ENCODE data around the gene DDAH1.

The DDAH1 gene

GRCh38 chr1:85313888-85314696, 150.9 kb downstream of the DDAH1 start:
- Histone ChIP-seq H3K27ac (ENCODE audit: insufficient read depth, low read depth, low read length, poor library complexity, severe bottlenecking) (no peak overlapping the region), H3K4me3 (ENCODE audit: insufficient read depth, low read depth, low read length) (no peak overlapping the region), H3K4me1 (ENCODE audit: control insufficient read depth, insufficient read depth, low read length) (no peaks in the 10 kb centered on the region), H3K27me3 (ENCODE audit: control insufficient read depth, insufficient read depth, low read length, poor library complexity, severe bottlenecking) (no peaks in the 10 kb centered on the region), H3K36me3 (ENCODE audit: control insufficient read depth, insufficient read depth, low read length) (no peaks in the 10 kb centered on the region), H3K9me3 (ENCODE audit: control insufficient read depth, low read length) (no peaks in the 10 kb centered on the region)
- 89 to 92% methylated on average over 3 of the region's 3 CpGs for WGBS, 2 experiments

DNA sequence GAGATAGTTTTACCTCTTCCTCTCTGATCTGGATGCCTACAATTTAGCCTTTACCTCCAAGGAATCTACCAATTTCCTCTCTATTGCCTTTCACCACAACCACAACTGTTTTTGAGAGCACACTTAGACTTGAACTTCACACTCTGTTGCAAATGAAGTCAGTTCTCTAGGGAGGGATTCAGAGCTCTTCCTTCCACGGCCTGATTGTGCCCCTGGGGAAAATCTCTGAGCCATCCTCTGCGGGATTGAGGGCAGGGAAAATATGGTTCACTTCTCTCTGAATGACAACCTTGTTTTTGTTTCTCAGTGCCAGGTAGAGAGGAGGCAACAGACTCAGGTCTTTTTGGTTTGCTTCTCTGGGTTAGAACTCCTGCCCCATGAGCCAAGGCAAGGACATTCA, 153.1 kb downstream of the DDAH1 start:
- 72 to 83% methylated on average over 2 of the region's 2 CpGs for WGBS, 2 experiments
- no peaks in the 10 kb centered on the region for H3K27me3 ChIP-seq (ENCODE audit: control insufficient read depth, insufficient read depth, low read length, poor library complexity, severe bottlenecking)
- H3K4me1 ChIP-seq (ENCODE audit: control insufficient read depth, insufficient read depth, low read length), result no peaks in the 10 kb centered on the region
- no peaks in the 10 kb centered on the region for H3K9me3 ChIP-seq (ENCODE audit: control insufficient read depth, low read length)
- H3K27ac ChIP-seq (ENCODE audit: insufficient read depth, low read depth, low read length, poor library complexity, severe bottlenecking), result no peak overlapping the region
- H3K4me3 ChIP-seq (ENCODE audit: insufficient read depth, low read depth, low read length), result no peak overlapping the region
- no peaks in the 10 kb centered on the region for H3K36me3 ChIP-seq (ENCODE audit: control insufficient read depth, insufficient read depth, low read length)

DNA sequence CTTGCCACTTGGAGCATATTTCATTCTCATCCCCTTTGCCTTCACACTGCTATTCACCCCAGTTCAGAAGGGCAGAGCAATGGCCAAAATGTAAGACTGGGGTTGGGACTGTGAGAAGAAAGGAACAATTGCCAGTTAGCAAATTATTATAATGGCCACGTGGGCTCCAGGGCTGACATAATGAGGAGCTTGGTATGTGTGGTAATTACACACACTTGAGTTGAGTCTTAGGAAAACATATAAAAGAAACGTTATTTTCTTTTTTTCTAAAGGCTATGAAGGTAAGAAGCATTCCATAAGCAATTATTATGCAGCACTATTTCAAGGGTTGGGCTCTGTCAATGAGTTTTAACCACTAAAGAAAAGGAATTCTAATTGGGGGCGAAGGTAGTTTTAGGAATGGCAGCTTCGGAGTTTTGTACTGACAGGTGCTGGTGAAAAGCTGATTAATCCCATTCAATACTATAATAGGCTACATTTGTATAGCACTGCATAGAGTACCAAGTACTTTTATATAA, 156.1 kb downstream of the DDAH1 start:
- Histone ChIP-seq H3K27ac (ENCODE audit: insufficient read depth, low read depth, low read length, poor library complexity, severe bottlenecking) (no peak overlapping the region), H3K4me3 (ENCODE audit: insufficient read depth, low read depth, low read length) (no peak overlapping the region), H3K27me3 (ENCODE audit: control insufficient read depth, insufficient read depth, low read length, poor library complexity, severe bottlenecking) (no peaks in the 10 kb centered on the region), H3K4me1 (ENCODE audit: control insufficient read depth, insufficient read depth, low read length) (no peaks in the 10 kb centered on the region), H3K36me3 (ENCODE audit: control insufficient read depth, insufficient read depth, low read length) (no peaks in the 10 kb centered on the region), H3K9me3 (ENCODE audit: control insufficient read depth, low read length) (no peaks in the 10 kb centered on the region)
- 80 to 85% methylated on average over 2 to 4 of the region's 4 CpGs for WGBS, 2 experiments

DNA sequence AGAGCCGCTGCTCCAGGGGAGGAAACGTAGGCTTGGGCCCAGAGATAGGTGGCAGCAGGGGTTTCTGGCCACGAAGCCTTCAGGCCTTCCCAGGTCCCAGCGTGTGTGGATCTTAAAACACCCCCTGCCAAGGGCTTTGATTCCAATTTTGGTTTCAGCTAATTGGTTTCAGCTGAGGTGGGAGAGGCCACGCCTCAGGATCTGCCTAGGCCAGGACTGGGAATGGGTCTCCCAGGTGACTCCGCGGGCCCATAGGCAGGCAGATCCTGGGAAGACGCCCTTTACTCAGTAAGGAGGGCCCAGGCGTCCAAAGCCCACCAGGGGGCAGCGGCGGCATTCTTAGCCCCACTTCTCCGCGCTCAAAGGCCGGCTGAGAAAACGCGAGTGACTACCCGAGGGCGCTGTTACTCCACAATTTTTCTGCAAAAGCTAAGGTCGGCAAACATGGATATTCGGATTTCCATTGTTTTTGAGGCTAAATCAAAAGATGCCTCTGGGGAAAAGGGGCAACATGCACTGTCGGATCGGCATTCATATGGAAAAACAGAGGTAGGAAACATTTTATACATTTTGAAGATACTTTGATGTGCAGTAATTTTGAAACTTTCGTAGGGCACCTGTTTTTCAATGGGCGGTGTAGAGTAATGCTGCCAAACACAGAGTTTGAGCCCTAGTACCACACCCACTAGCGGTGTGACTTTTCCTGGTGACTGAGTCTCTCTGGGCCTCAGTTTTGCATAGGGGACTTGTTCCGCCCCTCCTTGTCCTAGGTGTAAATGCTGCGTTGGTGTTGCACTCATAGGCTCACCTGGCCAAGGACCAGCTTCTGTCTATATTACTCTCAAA, 156.7 kb downstream of the DDAH1 start:
- no peaks in the 10 kb centered on the region for H3K27me3 ChIP-seq (ENCODE audit: control insufficient read depth, insufficient read depth, low read length, poor library complexity, severe bottlenecking)
- whole genome bisulfite sequencing, 2 experiments, result 23 to 27% methylated on average over 27 of the region's 27 CpGs
- no peaks in the 10 kb centered on the region for H3K36me3 ChIP-seq (ENCODE audit: control insufficient read depth, insufficient read depth, low read length)
- H3K27ac ChIP-seq (ENCODE audit: insufficient read depth, low read depth, low read length, poor library complexity, severe bottlenecking), result no peak overlapping the region
- H3K4me1 ChIP-seq (ENCODE audit: control insufficient read depth, insufficient read depth, low read length), result no peaks in the 10 kb centered on the region
- H3K9me3 ChIP-seq (ENCODE audit: control insufficient read depth, low read length), result no peaks in the 10 kb centered on the region
- no peak overlapping the region for H3K4me3 ChIP-seq (ENCODE audit: insufficient read depth, low read depth, low read length)

- Histone ChIP-seq H3K36me3 (ENCODE audit: control insufficient read depth, insufficient read depth, low read length) (no peaks in the 10 kb centered on the region), H3K9me3 (ENCODE audit: control insufficient read depth, low read length) (no peaks in the 10 kb centered on the region), H3K27me3 (ENCODE audit: control insufficient read depth, insufficient read depth, low read length, poor library complexity, severe bottlenecking) (no peaks in the 10 kb centered on the region), H3K4me1 (ENCODE audit: control insufficient read depth, insufficient read depth, low read length) (no peaks in the 10 kb centered on the region), H3K4me3 (ENCODE audit: insufficient read depth, low read depth, low read length) (no peak overlapping the region), H3K27ac (ENCODE audit: insufficient read depth, low read depth, low read length, poor library complexity, severe bottlenecking) (no peak overlapping the region)
- WGBS, 2 experiments, result 88 to 96% methylated on average over 4 of the region's 4 CpGs
Measured at GRCh38 chr1:85306236-85306635, 158.7 kb downstream of the DDAH1 start.

DNA sequence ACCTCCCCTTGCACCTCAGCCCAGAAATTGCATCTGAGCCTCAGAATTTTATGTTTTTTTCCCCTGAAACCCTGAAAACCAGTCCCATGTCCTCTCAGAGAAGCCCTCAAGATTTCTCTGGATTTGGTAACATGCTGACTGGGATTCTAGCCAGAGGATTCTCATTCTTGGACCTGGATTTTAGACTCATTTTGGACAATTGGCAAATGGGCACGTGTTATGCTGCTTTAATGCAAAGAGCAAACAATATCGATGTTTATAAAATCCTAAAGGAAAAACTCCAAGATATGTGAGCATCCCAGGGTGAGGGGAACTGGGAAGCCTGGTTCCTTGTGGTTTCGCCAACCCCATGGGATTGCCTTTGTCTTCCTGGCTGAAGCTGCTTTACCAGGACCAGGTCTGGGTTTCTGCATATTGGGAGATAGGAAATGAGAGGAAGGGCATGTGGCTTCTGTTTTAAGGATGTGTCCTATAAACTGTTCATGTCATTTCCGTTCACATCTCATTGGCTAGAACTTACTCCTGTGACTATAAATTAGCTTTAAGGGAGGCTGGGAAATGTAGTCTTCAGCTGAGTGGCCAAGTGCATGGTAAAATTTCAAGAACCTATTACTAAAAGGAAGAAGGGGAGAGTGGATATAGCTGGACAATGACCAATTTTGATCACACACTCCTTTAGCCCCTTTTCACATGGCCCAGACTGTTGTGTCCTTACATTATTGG, 161.4 kb downstream of the DDAH1 start:
- WGBS, 2 experiments, result 89 to 91% methylated on average over 4 of the region's 4 CpGs
- Histone ChIP-seq H3K36me3 (ENCODE audit: control insufficient read depth, insufficient read depth, low read length) (no peaks in the 10 kb centered on the region), H3K9me3 (ENCODE audit: control insufficient read depth, low read length) (no peaks in the 10 kb centered on the region), H3K27me3 (ENCODE audit: control insufficient read depth, insufficient read depth, low read length, poor library complexity, severe bottlenecking) (no peaks in the 10 kb centered on the region), H3K4me3 (ENCODE audit: insufficient read depth, low read depth, low read length) (no peak overlapping the region), H3K27ac (ENCODE audit: insufficient read depth, low read depth, low read length, poor library complexity, severe bottlenecking) (no peak overlapping the region), H3K4me1 (ENCODE audit: control insufficient read depth, insufficient read depth, low read length) (no peaks in the 10 kb centered on the region)

GRCh38 chr1:85300140-85300539, 164.8 kb downstream of the DDAH1 start:
- Histone ChIP-seq H3K27ac (ENCODE audit: insufficient read depth, low read depth, low read length, poor library complexity, severe bottlenecking) (no peak overlapping the region), H3K9me3 (ENCODE audit: control insufficient read depth, low read length) (no peaks in the 10 kb centered on the region), H3K36me3 (ENCODE audit: control insufficient read depth, insufficient read depth, low read length) (no peaks in the 10 kb centered on the region), H3K27me3 (ENCODE audit: control insufficient read depth, insufficient read depth, low read length, poor library complexity, severe bottlenecking) (no peaks in the 10 kb centered on the region), H3K4me1 (ENCODE audit: control insufficient read depth, insufficient read depth, low read length) (no peaks in the 10 kb centered on the region), H3K4me3 (ENCODE audit: insufficient read depth, low read depth, low read length) (no peak overlapping the region)
- 93 to 94% methylated on average over 3 of the region's 3 CpGs for WGBS, 2 experiments

DNA sequence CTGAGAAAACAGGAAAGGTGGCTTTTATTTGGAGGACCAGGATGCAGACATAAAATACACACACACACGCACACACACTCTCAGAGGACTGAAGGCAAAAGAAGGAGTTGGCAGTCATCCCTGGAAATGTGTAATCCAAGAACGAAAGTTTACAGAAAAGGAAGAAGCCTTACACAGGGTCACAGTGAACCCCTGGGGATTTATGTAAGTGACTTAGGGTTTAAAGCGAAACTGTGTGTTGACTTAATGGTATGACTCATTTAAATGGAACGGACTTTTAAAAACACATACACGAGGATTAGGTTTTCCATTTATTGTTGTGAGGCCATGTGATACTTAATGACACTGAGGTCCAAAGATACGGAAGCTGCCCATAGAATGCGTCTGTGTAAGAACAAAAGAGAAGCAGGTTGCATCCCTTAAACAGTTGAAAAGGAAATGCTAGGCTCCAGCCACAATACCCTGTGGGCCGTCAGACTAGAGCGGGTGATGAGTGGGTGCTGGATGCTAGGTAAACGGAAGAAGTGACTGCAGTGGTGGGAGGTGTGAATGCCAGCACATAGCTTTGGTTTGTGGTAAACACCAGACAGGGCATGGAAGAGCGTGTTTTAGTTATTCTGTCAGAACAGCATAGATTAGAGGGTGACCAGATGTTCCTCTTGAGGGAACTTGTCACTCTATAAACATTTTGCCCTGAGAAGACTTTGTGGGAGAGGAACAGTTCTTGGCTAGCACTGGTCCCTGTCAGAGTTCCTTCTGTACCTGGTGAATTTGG, 166.9 kb downstream of the DDAH1 start:
- Histone ChIP-seq H3K27me3 (ENCODE audit: control insufficient read depth, insufficient read depth, low read length, poor library complexity, severe bottlenecking) (no peaks in the 10 kb centered on the region), H3K9me3 (ENCODE audit: control insufficient read depth, low read length) (no peaks in the 10 kb centered on the region), H3K36me3 (ENCODE audit: control insufficient read depth, insufficient read depth, low read length) (no peaks in the 10 kb centered on the region), H3K4me1 (ENCODE audit: control insufficient read depth, insufficient read depth, low read length) (no peaks in the 10 kb centered on the region), H3K27ac (ENCODE audit: insufficient read depth, low read depth, low read length, poor library complexity, severe bottlenecking) (no peak overlapping the region), H3K4me3 (ENCODE audit: insufficient read depth, low read depth, low read length) (no peak overlapping the region)
- WGBS, 2 experiments, result 79 to 81% methylated on average over 11 of the region's 11 CpGs

DNA sequence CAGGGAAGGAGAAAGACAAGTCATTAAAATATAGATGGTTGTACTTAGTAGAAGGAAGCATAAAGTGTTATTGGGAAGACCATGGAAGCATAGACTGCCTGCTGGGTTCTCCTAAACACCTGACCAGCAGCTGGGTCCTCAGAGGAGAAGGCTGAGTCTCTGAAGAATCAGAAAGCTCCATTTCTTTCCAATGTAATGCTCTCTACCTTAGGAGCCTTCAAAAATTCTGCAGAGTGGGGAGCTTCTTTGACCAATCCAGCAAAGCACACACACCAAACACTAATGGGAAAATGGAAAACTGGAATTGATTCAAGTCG, 167.5 kb downstream of the DDAH1 start:
- no peak overlapping the region for H3K27ac ChIP-seq (ENCODE audit: insufficient read depth, low read depth, low read length, poor library complexity, severe bottlenecking)
- H3K36me3 ChIP-seq (ENCODE audit: control insufficient read depth, insufficient read depth, low read length), result no peaks in the 10 kb centered on the region
- no peaks in the 10 kb centered on the region for H3K9me3 ChIP-seq (ENCODE audit: control insufficient read depth, low read length)
- H3K4me1 ChIP-seq (ENCODE audit: control insufficient read depth, insufficient read depth, low read length), result no peaks in the 10 kb centered on the region
- H3K4me3 ChIP-seq (ENCODE audit: insufficient read depth, low read depth, low read length), result no peak overlapping the region
- no peaks in the 10 kb centered on the region for H3K27me3 ChIP-seq (ENCODE audit: control insufficient read depth, insufficient read depth, low read length, poor library complexity, severe bottlenecking)
- 60 to 78% methylated on average over 1 of the region's 1 CpG for WGBS, 2 experiments

Measured in ectodermal cell (in vitro differentiated cells).